Psoas muscle (tissue), 8 donors: ENCODE data around the gene CD55. TPM values are rescaled to one million over a fixed set of nuclear protein-coding genes. Genes with fewer than 3 reads are reported as not detected.

Source experiments
- ATAC-seq, 4 donors: fragments of 200-7000 bp; cut with Tn5 transposase; one replicate each; pipeline ENCODE4 v1.9.1; 2020; ENCODE audit warnings: moderate library complexity in 3 of 4, mild to moderate bottlenecking in 2 of 4
- DNase-seq, 2 donors: peaks; one replicate each; pipeline ENCODE4 v3.0.0-alpha.2; 2020
- H3K27ac ChIP-seq: fragments of 200-600 bp; one replicate; pipeline ENCODE4 v1.8.0; 2022
- H3K27me3 ChIP-seq, 3 donors: fragments of 200-600 bp in 1 of 3; one replicate each; pipeline versions ENCODE4 v1.6.1 to v1.8.0; 2013 to 2022; ENCODE audit warnings: low read length in 2 of 3, mild to moderate bottlenecking in 2 of 3, moderate library complexity in 1 of 3; ENCODE audit not compliant: insufficient read depth in 3 of 3
- H3K36me3 ChIP-seq, 2 donors: fragments of 200-600 bp in 1 of 2; one replicate each; pipeline versions ENCODE4 v1.6.1 to v1.8.0; 2013 to 2022; ENCODE audit warnings: low read depth in 1 of 2, mild to moderate bottlenecking in 1 of 2, moderate library complexity in 1 of 2; ENCODE audit not compliant: insufficient read depth in 1 of 2
- H3K4me1 ChIP-seq: fragments of 200-600 bp; one replicate; pipeline ENCODE4 v1.8.0; 2022
- H3K4me3 ChIP-seq: fragments of 200-600 bp; one replicate; pipeline ENCODE4 v1.8.0; 2022; ENCODE audit warnings: mild to moderate bottlenecking
- H3K9me3 ChIP-seq: fragments of 200-600 bp; one replicate; pipeline ENCODE4 v1.8.0; 2022
- WGBS, 3 donors: extraction: QIAGEN DNeasy Blood & Tissue Kit; methylation state at CpG; one replicate each; pipeline versions ENCODE4 v1.1.6 to v1.1.7; 2013; 5-methylcytosine and 5-hydroxymethylcytosine counted together
- intact Hi-C, 2 donors: fragments of 100-400 bp; cut with DNase I; formaldehyde crosslinking; loops; one replicate each; pipeline versions ENCODE4 v1.11.0 to v1.14.2; 2022
- polyA plus RNA-seq, 3 donors: library from polyadenylated mRNA; stranded (reverse); fragments of 200-250 nt; gene quantifications; one replicate each; pipeline ENCODE4 v1.2.3, GENCODE V29; 2013
- total RNA-seq, 4 donors: library from RNA; stranded (reverse); fragmentation: NEBNext Ultra II Directional in 2 of 4; extraction: Animal tissue kit (Norgen Biotek cat#: 25700) in 2 of 4; gene quantifications; one replicate each; pipeline versions ENCODE4 v1.2.1 to v1.2.4, GENCODE V29; 2021 to 2023
- TF ChIP-seq, protein P1 (sequence below): fragments of 200-600 bp; IDR thresholded peaks from one replicate; pipeline ENCODE4 v1.8.0; 2022; ENCODE audit warnings: antibody characterized with exemption
- donor health status: healthy with polysubstance abuse.
- donor health status: DM: no; HTN: no; CAD: no; lungs with moderate emphysema.
- donor health status: Bipolar disorder and iron deficiency.
- donor health status: healthy.
- donor health status: DM: yes; HTN: yes; CAD: no.
- donor health status: DM: no; HTN: no; CAD: no.
- donor health status: DM: no; HTN: no; CAD: no.
- donor health status: DM: yes; HTN: yes; CAD: no.

The CD55 gene
- total and polyA plus RNA-seq, 7 donors: 44.2 to 318 (median 102) TPM

DNA sequence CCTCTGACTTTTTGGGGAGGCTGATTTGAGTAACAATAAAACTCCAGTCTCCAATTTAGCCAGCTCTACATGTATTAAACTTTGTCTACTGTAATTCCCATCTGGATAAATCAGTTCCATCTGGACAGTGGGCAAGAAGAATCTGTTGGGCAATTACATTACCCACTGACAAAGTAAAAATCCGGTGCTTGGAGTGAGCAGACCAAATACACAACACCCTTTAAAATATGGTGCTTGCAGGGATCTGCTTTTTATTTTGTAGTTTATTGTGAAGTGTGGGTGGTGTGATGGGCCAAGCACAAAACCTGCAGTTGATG, 8.9 kb upstream of the CD55 start:
- no peak for ATAC-seq
- intact Hi-C loops: no loop called here
- 40 to 79% (median 49%) methylated on average over 1 of the region's 1 CpG for WGBS, 3 donors

DNA sequence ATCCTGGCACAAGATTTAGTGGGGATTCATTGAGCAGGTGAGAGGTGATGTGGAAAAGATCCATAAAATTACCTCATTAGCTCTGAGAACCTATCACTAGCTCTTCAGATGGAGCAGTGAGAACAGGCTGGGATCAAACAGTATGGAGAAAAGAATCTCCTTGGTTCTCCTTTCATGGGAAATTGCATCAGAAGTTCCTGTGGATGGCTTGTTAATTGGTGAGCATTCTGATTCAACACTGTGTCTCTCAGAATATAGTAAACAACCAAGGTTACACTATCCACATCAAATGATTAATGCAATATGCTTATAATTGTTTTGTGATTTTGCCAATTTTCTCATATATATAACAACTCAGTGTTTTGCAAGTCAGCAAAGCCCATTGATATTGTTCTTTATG, 8.3 kb upstream of the CD55 start:
- H3K4me1 ChIP-seq: peaks cover 32% of the 10 kb centered on the region
- H3K9me3 ChIP-seq: no peaks in the 10 kb centered on the region
- H3K36me3 ChIP-seq: no peaks in the 10 kb centered on the region
- ATAC-seq: no peak
- peak overlapping the region; percentile 63 for H3K4me3 ChIP-seq
- intact Hi-C loops: no loop called here
- peak overlapping the region; percentile 88 for H3K27ac ChIP-seq
- no peak for DNase-seq
- TF ChIP-seq, protein P1, sequence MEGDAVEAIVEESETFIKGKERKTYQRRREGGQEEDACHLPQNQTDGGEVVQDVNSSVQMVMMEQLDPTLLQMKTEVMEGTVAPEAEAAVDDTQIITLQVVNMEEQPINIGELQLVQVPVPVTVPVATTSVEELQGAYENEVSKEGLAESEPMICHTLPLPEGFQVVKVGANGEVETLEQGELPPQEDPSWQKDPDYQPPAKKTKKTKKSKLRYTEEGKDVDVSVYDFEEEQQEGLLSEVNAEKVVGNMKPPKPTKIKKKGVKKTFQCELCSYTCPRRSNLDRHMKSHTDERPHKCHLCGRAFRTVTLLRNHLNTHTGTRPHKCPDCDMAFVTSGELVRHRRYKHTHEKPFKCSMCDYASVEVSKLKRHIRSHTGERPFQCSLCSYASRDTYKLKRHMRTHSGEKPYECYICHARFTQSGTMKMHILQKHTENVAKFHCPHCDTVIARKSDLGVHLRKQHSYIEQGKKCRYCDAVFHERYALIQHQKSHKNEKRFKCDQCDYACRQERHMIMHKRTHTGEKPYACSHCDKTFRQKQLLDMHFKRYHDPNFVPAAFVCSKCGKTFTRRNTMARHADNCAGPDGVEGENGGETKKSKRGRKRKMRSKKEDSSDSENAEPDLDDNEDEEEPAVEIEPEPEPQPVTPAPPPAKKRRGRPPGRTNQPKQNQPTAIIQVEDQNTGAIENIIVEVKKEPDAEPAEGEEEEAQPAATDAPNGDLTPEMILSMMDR: no peak
- no peaks in the 10 kb centered on the region for H3K27me3 ChIP-seq

More for the DNA sequence above, 8.9 kb upstream of the CD55 start:
- Histone ChIP-seq H3K27ac (peak overlapping the region; percentile 88), H3K27me3 (no peaks in the 10 kb centered on the region), H3K4me1 (peaks cover 27% of the 10 kb centered on the region), H3K9me3 (no peaks in the 10 kb centered on the region), H3K36me3 (no peaks in the 10 kb centered on the region), H3K4me3 (peak overlapping the region; percentile 63)
- no peak for DNase-seq
- TF ChIP-seq, protein P1: no peak

DNA sequence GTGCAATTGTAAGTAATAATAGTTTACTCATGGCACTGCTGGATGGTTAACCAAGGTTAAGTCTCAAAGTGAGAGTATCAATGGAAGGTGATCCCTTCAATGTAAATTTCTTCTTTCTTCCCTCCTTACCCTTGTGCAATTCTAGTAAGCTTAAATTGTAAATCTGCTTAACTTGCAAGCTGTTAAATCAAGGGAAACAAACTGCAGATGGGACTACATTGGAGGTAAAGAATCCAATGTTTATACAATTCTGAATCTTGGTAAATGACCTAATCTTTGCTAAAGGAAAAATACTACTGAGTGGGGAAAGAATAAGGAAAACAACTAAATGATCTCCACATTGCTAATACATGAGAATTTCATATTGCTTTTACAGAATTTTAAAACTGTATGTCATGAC, 6.7 kb upstream of the CD55 start:
- H3K9me3 ChIP-seq: no peaks in the 10 kb centered on the region
- H3K4me1 ChIP-seq: peaks cover 28% of the 10 kb centered on the region
- H3K4me3 ChIP-seq: no peak overlapping the region
- TF ChIP-seq, protein P1: no peak
- no peak overlapping the region for H3K27ac ChIP-seq
- no peak for DNase-seq
- H3K27me3 ChIP-seq: no peaks in the 10 kb centered on the region
- intact Hi-C loops: loop anchor here in 1 of 2 donors (5.0 kb wide), 1 partner anchor 47 kb away; no protein-coding TSS in a partner anchor
- ATAC-seq: no peak
- H3K36me3 ChIP-seq: no peaks in the 10 kb centered on the region

DNA sequence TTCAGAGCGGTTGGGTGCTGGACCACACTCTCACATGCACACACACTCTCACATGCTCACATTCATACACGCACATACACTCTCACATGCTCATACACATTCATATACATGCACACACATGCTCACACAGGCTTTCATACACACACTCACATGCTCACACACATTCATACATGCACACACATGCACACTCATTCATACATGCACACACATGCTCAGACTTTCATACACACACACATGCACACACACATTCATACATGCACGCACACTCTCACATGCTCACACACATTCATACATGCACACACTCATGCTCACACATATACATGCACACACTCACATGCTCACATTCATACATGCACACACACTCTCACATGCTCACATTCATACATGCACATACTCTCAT, 6.0 kb upstream of the CD55 start:
- Histone ChIP-seq H3K4me1 (peaks cover 28% of the 10 kb centered on the region), H3K36me3 (no peaks in the 10 kb centered on the region), H3K9me3 (no peaks in the 10 kb centered on the region), H3K27ac (no peak overlapping the region), H3K4me3 (no peak overlapping the region), H3K27me3 (no peaks in the 10 kb centered on the region)
- no peak for DNase-seq
- intact Hi-C loops: loop anchor here in 1 of 2 donors (5.0 kb wide), 1 partner anchor 47 kb away; no protein-coding TSS in a partner anchor
- no peak for ATAC-seq
- TF ChIP-seq, protein P1: no peak
- WGBS, 3 donors: 89 to 95% (median 89%) methylated on average over 3 of the region's 3 CpGs

DNA sequence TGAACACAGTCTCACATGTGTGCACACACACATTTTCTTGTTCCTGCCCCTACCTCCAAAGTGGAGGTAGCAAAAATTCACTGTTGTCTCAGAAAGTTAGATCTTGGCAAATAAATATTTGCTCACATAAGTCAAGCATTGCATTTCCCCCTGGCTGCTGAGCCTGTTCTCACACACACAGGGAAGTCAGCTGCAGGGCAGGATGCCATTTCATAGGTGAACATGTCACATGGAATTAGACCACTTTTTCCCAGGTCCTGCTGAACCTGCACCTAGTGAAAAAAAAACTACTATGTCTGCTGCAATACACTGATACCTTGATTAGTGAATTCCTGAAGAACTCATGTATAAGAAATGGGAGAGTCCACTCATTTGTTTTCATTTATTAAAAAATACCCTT, 5.3 kb upstream of the CD55 start:
- Histone ChIP-seq H3K4me1 (peaks cover 28% of the 10 kb centered on the region), H3K27ac (no peak overlapping the region), H3K36me3 (no peaks in the 10 kb centered on the region), H3K9me3 (no peaks in the 10 kb centered on the region), H3K27me3 (no peaks in the 10 kb centered on the region), H3K4me3 (no peak overlapping the region)
- ATAC-seq (no peak), DNase-seq (no peak)
- intact Hi-C loops: loop anchor here in 1 of 2 donors (5.0 kb wide), 1 partner anchor 46 kb away; no protein-coding TSS in a partner anchor
- TF ChIP-seq, protein P1: no peak
